Osteocyte (in vitro differentiated cells): ENCODE results near the gene MLXIPL. TPM values are rescaled to one million over a fixed set of nuclear protein-coding genes. Genes with fewer than 3 reads are reported as not detected.

Experiments
- DNase-seq: peaks from one replicate; pipeline ENCODE4 v3.0.0; 2021; ENCODE audit warnings: mixed read lengths; ENCODE audit not compliant: unreplicated experiment; ENCODE audit errors: extremely low spot score
- H3K27ac Mint-ChIP-seq: one replicate; pipeline ENCODE4 v1.8.0; 2021; ENCODE audit warnings: mild to moderate bottlenecking, mixed read lengths; ENCODE audit not compliant: unreplicated experiment
- H3K27me3 Mint-ChIP-seq: one replicate; pipeline ENCODE4 v1.8.0; 2021; ENCODE audit warnings: mixed read lengths; ENCODE audit not compliant: unreplicated experiment
- H3K36me3 Mint-ChIP-seq: one replicate; pipeline ENCODE4 v1.8.0; 2021; ENCODE audit warnings: mixed read lengths; ENCODE audit not compliant: unreplicated experiment
- H3K4me1 Mint-ChIP-seq: one replicate; pipeline ENCODE4 v1.8.0; 2021; ENCODE audit warnings: mixed read lengths; ENCODE audit not compliant: unreplicated experiment
- H3K4me3 Mint-ChIP-seq: one replicate; pipeline ENCODE4 v1.8.0; 2021; ENCODE audit warnings: mild to moderate bottlenecking, moderate library complexity, mixed read lengths; ENCODE audit not compliant: unreplicated experiment
- H3K9me3 Mint-ChIP-seq: one replicate; pipeline ENCODE4 v1.8.0; 2021; ENCODE audit warnings: mixed read lengths; ENCODE audit not compliant: unreplicated experiment
- CTCF ChIP-seq: fragments of 200-600 bp; sonication (generic); IDR thresholded peaks from 2 replicates; pipeline ENCODE4 v1.5.0; 2021; ENCODE audit warnings: antibody characterized with exemption, mild to moderate bottlenecking, moderate library complexity
- total RNA-seq: library from RNA; stranded (reverse); gene quantifications from 2 replicates; pipeline ENCODE4 v1.2.1, GENCODE V29; 2021

The MLXIPL gene
- total RNA-seq, 1 donor from 2014 or later: 0.43 TPM

- Mint-ChIP-seq H3K9me3 (no peaks in the 10 kb centered on the region), H3K4me3 (peak overlapping the region; percentile 87), H3K36me3 (peaks cover 10% of the 10 kb centered on the region), H3K27ac (peak overlapping the region; percentile 98), H3K4me1 (peaks cover 27% of the 10 kb centered on the region), H3K27me3 (no peaks in the 10 kb centered on the region)
- no peak for TF ChIP-seq CTCF
- DNase-seq: no peak
Observed at GRCh38 chr7:73577627-73578341, 46.5 kb downstream of the MLXIPL start.

- Mint-ChIP-seq H3K4me3 (no peak overlapping the region), H3K36me3 (peaks cover 36% of the 10 kb centered on the region), H3K4me1 (peaks cover 18% of the 10 kb centered on the region), H3K27ac (no peak overlapping the region), H3K9me3 (no peaks in the 10 kb centered on the region), H3K27me3 (no peaks in the 10 kb centered on the region)
- DNase-seq: no peak
- TF ChIP-seq CTCF: no peak
Observed at GRCh38 chr7:73573791-73574190, 50.5 kb downstream of the MLXIPL start.

GRCh38 chr7:73573276-73573675 is 51.0 kb downstream of the MLXIPL start:
- no peak for DNase-seq
- Mint-ChIP-seq H3K4me3 (no peak overlapping the region), H3K9me3 (no peaks in the 10 kb centered on the region), H3K36me3 (peaks cover 37% of the 10 kb centered on the region), H3K4me1 (peaks cover 16% of the 10 kb centered on the region), H3K27me3 (no peaks in the 10 kb centered on the region), H3K27ac (no peak overlapping the region)
- no peak for TF ChIP-seq CTCF

- peaks cover 16% of the 10 kb centered on the region for H3K4me1 Mint-ChIP-seq
- no peak overlapping the region for H3K27ac Mint-ChIP-seq
- no peak overlapping the region for H3K4me3 Mint-ChIP-seq
Observed at GRCh38 chr7:73572767-73573186, 51.5 kb downstream of the MLXIPL start.

More at GRCh38 chr7:73572767-73573186, 51.5 kb downstream of the MLXIPL start:
- no peak for TF ChIP-seq CTCF
- Mint-ChIP-seq H3K9me3 (no peaks in the 10 kb centered on the region), H3K27me3 (no peaks in the 10 kb centered on the region), H3K36me3 (peaks cover 37% of the 10 kb centered on the region)
- DNase-seq: no peak
